AG08395 (cell line): Measurements from ENCODE around the gene HNF1A.

Experiments
- DNase-seq: peaks from one replicate; pipeline ENCODE4 v3.0.0; 2012; ENCODE audit warnings: mixed read lengths, low spot score

Gene HNF1A

DNA sequence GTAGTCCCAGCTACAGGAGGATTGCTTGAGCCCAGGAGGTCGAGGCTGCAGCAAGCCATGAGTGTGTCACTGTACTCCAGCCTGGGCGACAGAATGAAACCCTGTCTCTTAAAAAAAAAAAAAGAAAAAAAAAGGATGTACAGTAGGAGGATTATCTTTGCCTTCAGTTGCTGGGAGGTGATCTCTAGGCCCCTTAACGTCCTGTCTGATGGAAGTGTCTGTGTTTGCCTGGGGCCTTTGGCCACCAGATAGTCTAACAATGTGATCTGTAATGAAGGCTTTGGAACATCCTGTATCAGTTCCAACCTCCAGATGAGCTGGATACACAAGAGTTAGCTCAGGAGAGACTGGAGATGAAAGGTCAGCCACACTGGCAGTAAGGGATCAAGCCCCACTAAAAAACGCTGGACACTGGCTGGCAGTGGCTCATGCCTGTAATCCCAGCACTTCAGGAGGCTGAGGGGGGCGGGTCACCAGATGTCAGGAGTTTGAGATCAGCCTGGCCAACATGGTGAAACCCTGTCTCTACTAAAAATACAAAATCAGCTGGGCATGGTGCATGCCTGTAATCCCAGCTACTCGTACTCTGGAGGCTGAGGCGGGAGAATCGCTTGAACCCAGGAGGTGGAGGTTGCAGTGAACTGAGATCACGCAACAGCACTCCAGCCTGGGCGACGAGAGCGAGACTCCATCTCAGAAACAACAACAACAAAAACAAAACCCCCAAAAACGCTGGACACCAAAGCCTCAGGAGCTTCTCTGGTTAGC lies 19.0 kb upstream of the HNF1A start:
- no peak for DNase-seq

DNA sequence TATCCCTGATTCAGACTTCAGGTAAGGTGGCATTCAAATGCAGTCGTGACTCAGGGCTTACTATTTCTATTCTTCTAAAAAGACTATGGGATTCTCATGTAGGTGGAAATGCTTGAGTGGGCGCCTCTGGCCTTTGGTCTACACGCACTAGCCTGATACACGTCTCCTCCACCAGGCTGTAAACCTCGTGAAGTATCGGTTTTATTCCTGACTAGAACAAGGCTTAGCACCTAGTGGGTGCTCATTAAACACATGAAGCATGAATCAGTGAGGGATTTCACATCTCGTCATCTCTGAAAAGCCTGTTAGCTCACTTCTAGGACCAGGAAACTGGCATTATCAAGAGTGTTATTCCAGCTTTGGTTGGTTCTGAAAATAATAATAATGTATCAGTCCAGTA lies 17.7 kb upstream of the HNF1A start:
- DNase-seq: no peak

DNA sequence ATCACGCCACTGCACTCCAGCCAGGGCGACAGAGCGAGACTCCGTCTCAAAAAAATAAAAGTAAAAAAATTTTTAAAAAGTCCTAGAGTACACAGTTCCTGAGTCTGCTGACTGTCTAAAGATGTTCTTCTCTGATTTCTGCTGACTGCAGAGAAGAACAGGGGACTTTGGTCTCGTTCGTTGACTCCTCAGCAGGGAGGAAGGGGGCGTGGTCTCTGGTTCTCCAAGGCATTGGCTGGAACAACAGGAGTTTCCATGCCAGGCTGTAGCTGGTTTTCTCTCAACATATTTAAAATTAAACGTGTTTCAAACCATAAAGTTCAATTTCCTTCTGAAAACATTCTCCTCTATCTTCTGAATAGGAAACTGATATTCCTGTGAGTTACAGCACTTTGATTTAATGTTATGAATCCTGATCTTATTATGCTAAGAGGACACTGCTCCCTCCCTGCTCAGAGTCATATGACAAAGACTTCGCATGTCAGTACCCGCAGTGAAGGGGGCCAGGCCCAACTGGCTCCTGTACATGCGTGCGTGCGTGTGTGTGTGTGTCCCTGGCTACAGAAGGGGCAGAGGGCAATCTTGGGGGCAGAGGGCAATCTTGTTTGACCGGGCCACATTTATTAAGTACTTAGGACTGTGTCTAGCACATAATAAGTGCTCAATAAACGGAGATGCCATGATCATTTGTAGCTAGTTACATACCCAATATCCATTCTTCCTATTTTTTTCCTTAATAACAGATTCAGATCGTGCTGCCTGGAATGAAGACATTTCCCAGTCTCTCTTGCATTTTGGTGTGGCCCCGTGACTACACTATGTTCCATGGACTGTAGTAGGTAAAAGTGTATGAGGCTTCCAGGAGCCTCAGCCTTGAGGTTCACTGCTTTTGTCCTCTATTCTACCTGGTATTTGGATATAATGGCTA lies 16.5 kb upstream of the HNF1A start:
- no peak for DNase-seq

DNA sequence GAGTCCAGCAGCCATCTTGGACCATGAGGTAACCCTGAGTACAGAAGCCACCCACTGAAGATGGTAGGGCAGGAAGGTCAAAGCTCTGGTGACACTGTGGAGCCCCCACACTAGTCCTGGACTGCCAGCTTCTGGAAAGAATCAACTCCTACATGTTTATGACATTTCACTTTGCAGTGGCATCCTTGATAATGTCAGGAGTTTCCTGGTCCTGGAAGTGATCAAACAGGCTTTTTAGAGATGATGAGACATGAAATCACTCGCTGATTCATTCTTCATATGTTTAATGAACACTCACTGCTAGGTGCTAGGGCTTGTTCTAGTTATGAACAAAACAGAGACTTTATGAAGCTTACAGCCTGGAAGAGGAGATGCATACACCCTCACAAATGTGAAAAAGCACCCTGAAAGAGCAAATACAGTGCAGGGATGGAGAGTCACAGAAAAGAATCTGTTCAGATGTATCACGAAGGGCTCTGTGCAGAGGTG lies 15.8 kb upstream of the HNF1A start:
- DNase-seq: no peak

DNA sequence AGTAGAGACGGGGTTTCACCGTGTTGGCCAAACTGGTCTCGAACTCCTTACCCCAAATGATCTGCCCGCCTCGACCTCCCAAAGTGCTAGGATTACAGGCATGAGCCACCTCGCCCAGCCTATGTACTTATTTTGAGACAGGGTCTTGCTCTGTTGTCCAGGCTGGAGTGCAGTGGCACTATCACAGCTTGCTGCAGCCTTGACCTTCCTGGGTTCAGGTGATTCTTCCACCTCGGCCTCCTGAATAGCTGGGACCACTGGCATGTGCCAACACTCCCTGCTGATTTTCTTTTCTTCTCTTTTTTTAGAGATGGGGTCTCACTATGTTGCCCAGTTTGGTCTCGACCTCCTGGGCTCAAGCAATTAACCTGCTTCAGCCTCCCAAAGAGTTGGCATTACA lies 14.0 kb upstream of the HNF1A start:
- no peak for DNase-seq

DNA sequence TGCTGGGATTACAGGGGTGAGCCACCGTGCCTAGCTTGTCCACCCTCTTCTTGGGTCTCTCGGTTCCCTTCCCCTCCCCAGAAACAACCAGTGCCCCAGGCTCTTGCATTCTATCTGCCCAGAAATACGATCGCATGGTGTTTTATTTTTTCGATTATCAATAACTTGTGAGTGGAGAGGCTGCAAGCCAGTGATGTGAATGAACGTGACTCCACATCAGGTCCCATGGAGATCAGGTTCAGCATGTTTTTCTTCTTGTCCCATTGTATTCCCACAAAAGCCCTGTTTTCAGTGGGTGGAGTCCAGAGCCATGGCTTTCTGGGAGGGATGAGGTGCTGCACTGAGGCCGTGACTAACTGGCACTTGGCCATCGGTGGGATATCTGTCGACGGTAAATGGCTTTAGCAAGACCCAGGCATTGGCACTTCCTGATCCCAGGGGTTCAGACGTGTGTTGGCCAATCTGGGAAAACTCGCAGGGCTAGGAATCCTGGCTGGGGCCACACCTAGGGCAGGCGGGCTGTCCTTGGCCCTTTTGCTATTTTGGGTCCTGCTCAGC lies 12.7 kb upstream of the HNF1A start:
- DNase-seq: no peak

DNA sequence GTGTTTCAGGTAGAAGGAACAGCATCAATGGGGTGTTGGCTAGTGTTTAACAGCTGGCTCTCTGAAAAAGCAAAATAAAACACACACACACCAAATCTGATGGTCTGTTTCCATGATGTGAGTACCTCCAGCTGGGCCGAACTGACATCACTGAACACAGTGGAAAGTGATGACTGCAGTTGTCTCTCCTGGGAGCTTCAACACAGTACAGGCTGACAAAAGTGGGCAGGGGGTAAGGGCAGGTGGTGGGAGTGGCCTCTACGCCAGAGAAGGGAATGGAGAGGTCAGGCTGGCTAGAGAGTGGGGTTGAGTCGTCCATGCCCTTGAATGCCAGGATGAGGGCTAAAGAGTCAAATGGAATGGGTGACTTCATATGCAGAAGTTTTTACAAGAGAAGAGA lies 8.0 kb upstream of the HNF1A start:
- DNase-seq: no peak

DNA sequence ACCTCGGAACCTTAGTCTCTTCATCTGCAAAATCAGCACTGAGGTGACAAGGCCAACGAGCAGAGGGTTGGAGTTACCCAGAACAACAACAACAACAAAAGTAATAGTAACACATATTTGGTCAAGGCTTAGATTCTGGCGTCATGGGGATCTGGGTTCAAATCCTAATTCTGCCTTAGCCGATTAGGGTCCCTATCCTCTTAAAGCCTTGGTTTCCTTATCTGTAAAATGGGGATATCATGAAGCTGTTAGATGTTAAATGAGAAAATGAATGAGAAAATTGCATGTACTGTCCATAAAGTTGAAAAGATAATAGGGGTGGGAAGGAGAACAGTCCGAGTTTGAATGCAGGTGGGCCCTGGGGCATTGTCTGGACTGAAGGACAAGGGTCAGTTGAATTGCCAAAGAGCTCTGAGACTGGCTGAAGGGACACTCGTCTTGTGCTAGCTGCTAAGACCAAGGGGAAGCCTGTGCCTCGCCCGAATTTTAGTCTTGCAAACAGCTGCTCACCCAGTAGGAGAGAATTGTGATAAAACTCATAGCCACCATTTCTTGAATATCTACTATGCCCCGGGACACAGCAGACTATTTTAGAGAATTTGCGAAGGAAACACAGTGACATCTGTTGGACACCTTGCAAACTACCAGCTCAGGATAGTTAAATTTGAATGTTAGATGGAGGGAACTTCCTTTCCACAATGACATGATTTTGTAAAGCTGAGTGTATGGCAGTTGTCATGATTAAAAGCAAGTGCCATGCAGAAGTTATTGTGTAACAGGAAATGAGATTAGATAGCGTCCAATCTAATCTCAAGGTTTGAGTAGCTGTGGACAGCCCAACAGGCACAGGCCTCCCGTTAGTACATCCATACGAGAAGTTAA lies 6.8 kb upstream of the HNF1A start:
- DNase-seq: peak; percentile 85

DNA sequence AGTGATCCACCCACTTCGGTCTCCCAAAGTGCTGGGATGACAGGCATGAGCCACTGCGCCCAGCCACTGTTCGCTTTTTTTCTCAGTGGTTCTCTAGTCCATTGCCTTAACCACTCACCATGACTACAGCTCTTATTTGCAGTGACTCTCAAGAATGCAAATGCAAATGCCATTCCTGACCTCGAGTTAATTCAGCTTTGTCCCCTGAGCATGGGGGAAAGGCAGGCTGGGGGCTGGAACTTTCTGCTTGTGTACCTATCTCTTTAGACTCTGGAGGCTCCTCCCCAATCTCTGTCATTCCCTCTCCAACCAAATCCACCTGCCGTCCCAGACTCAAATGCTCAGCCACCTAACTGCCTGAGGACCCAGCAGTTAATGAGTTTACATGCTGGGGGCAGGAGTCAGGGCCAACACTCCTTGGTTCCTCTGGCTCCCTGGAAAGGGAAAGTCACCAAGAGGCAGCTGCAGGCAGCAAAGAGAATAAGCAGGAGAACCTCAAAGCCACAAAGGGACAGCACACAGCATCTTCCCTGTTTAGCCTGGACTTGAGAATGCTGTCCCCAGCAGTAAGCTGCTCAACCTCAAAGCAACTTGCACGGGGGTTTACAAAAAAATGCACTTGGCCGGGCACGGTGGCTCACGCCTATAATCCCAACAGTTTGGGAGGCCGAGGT lies 5.3 kb upstream of the HNF1A start:
- no peak for DNase-seq

DNA sequence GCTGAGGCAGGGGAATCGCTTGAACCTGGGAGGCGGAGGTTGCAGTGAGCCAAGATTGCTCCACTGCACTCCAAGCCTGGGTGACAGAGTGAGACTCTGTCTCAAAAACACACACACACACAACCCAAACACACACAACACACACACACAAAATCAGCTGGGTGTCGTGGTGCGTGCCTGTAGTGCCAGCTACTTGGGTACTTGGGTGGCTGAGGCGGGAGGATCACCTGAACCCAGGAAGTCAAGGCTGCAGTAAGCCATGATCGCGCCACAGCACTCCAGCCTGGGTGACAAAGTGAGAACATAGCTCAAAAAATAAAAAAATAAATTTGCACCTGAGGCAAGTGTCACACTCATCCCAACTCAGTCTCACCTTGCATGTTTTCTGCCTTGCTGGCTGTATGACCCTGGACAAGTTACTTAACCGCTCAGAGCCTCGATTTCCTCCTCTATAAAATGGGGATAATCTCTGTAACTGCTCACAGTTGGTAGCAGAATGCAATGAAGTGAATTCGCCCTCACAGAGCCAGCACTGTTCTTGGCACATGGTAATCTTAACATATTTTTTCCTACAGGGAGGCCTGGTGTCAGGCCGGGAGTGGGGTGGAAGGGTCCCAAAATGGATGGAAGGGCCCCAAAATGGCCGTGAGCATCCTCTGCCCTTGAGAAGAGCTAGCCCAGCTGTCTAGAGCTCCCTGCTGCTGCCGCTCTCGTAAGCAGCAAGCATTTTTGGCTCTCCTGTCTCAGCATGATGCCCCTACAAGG lies 630 bp upstream of the HNF1A start:
- DNase-seq: no peak

DNA sequence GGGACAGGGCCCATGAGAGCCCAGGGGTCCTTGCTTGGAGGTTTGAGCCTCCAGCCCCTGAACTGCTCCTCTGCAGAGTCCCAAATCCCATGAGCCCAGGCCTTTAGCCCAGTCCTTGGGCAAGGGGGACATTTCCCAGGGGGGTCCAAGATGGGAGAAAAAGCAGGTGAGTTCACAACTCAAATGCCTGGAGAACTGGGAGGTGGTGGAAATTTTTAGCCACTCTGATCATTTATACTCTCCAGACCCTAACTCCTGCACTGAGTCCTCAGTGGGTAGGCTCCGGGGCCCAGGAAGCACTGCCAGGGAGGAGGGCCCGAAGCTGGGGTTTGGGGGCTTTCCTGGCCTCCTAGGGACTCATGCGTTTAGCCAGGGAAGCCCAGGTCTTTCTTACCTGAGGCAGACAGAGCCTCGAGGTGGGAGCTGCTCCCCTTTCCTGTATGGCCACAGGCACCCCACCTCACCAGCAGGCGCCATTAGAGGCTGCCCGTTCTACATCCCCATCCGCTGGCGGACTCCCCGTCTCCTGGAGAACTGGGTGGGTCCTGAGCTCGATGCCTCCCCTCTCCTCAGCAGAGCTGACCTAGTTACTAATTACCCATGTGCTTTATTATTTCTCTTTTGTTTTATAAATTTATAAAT lies 998 bp downstream of the HNF1A start:
- DNase-seq: no peak

DNA sequence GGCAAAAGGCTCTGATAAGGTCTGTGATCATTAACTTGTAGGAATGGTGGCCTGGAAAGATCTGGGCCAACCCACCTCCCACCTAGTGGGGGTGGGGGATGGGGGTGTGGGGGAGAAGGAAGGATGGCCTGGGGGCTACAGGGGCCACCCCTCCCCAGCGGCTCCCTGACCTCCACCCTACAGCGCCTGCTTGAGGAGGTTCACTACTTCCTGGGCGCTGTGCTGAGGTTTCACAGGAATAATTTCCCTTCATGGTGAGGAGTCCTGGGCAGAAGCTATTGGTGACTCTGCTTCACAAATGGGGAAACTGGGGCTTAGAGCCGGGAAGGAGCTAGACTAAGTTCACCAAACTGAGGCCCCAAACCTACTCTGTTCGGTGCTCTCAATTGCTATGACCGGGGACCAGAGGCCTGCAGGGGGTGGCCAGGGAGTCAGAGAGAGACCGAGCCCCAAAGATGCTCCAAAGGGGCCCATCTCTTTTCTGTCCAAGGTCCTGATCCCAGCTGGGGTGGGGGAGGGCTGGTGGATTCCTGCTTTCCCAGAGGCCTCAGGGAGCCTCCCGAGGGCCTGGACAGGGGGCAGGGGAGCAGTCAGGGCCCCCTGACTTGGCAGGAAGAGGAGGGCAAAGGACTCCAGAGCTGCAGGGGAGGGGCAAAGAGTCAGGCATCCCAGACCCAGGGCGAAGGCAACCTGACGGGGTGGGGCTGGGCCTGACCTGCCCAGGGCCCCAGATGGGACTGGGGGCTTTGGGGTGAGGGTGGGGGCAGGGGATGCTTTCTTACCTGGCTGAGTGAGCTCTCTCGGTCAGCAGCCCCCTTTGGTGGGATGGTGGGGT lies 1.7 kb downstream of the HNF1A start:
- no peak for DNase-seq

DNA sequence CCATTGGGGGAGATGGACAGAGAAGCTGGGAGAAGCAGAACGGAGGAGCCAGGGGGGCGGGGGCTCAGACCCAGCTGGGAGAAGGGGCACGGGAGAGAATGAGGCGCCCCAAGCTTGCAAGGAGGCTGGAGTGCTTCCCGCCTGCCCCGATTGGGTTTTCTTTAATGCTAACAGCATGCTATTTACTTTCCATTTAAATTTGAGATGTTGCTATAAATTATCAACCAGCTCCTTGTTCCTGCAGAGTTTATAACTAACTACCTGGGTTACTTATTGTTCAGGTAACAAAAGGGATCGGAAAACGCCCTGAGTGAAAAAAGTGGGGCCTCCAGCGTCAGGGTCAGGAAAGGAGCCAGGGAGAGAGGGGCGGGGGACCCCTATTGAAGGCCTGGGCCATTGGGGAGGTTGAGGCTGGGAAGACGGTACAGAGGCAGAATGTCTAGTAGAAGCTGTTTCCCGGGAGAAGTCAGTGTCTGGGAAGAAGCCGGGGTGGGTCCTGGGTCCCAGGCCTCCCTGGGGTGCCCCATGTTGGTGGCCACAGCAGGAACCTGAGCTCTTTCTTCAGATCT lies 2.5 kb downstream of the HNF1A start:
- DNase-seq: no peak

DNA sequence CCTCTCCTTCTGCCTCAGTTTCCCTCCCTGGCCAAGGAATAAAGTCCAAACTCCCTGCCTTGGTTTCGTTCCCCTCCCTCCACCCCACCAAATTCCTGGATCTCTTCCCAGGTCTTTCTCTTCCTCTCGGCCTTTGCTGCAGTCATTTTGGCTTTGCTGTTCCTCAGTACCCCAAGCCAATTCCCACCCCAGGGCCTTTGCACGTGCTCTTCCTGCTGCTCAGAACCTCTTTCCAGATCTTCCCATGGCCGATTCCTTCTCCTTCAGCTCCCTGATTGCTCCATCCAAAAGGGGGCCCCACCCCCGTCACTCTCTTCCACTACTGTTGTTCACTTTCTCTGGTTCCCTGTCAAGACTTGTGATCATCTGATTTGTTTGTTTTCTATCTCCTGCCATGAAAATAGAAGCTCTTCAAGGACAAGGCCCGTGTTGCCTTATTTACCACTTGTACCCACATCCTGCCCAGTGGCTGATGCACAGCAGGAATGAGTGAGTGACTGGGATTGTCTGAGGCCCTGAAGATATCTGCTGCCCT lies 3.1 kb downstream of the HNF1A start:
- no peak for DNase-seq

DNA sequence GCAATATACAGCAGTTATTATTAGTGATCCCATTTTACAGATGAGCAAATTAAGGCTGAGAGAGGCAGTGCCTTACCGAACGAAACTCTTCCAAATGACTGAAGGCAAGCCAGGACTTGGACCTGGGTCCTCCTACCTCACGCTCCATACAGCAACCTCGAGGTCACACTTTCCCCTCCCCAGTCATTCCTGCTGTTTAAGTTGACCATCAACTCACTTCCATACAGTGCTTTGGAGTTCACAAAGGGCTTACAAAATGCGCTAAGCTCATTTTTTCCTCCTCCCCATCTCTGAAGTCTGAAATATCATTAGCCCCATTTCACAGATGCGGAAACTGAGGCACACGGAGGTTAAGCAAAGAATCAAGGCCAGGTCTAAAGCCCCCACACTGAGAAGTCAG lies 4.3 kb downstream of the HNF1A start:
- DNase-seq: no peak

DNA sequence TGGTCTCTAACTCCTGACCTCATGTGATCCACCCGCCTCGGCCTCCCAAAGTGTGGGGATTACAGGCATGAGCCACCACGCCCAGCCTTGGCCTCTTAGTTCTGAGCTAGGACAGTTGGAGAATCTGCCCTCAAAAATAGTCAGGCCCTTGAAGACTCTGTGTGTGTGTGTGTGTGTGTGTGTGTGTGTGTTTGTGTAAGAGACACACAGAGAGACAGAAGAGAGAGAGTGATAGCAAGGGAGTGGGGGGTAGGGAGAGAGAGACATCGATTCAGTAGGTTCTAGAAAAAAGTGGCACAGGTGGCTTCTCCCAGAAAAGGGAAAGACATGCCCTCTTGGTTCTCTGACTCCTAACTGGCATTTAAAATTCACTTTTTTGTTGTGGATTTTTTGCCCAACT lies 5.4 kb downstream of the HNF1A start:
- DNase-seq: no peak

DNA sequence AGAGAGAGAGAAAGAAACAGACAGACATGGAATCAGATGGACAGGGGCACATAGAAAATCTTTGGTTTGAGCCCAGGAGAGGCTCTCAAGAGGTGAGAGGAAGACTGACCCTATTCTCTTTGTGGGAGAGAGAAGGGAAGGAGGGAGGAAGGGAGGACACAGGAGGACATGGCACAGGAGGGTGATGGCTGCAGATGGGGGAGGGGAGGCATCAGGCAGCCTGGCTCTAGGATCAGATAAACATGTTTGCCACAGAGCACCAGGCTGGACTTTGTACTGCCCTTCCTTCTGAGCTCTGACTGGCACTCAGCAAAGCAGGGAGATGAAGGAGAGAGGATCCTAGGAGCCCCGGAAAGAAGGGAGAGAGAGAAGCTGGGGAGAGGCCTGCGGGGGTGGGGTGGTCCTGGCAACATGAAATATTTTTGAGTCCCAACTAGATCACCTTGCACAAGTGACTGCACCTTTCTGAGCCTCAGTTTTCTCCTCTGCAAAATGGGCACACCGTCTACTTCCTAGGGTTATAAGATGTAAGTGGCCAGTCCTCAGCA lies 6.1 kb downstream of the HNF1A start:
- no peak for DNase-seq

DNA sequence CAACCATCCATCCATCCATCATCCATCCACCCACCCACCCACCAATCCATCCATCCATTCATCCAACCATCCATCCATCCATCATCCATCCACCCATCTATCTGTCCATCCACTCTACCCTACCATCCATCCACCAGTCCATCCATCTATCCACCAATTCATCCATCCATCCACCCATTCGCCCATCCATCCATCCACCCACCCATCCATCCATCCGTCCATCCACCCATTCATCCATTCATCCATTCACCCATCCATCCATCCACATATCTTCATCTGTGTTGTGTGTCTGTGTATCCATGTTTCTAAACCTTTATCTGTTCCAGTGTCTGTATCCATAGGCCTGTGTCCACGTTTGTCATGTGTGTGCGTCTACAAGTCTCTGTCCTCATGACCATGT lies 9.9 kb downstream of the HNF1A start:
- DNase-seq: no peak
